Measurements from ENCODE around the gene MDP1. TPM values are rescaled to one million over a fixed set of nuclear protein-coding genes. Genes with fewer than 3 reads are reported as not detected.

The MDP1 gene
- total RNA-seq, 1 experiment from 2014 or later: 18.8 TPM

- H2AK5ac ChIP-seq (ENCODE audit: insufficient read length, low read length): no peak overlapping the region
- peaks cover 4% of the 10 kb centered on the region for H3K79me1 ChIP-seq (ENCODE audit: insufficient read depth, low read depth, low read length, poor library complexity, severe bottlenecking)
- no peaks in the 10 kb centered on the region for H3K27me3 Mint-ChIP-seq (ENCODE audit: low read depth)
- H3K4me2 ChIP-seq (ENCODE audit: insufficient read depth, insufficient read length, low read length): no peak overlapping the region
- WGBS (ENCODE audit: extremely low coverage, insufficient read length, low lambda C conversion rate): no CpG with 5 or more reads among the region's 10 CpGs
- no peak overlapping the region for H4K5ac ChIP-seq (ENCODE audit: insufficient read length, low read depth, low read length)
- no peaks in the 10 kb centered on the region for H3K27me3 ChIP-seq (ENCODE audit: insufficient read depth, low read length)
- no peaks in the 10 kb centered on the region for H4K20me1 ChIP-seq (ENCODE audit: control insufficient read depth, insufficient read depth, insufficient read length)
- H3K4ac ChIP-seq (ENCODE audit: low read depth, low read length): no peak overlapping the region
- H3K4me1 Mint-ChIP-seq: peaks cover 22 to 25% of the 10 kb centered on the region in 2 experiments
- H3K56ac ChIP-seq (ENCODE audit: insufficient read length, low read depth, low read length): no peak overlapping the region
- no peak overlapping the region for H2BK5ac ChIP-seq (ENCODE audit: insufficient read length, low read length)
- H3K36me3 Mint-ChIP-seq (ENCODE audit: insufficient read depth in 1 of 3, low read depth in 3 of 3): peaks cover 17 to 64% (median 52%) of the 10 kb centered on the region in 3 experiments
- no peak overlapping the region for H3K23ac ChIP-seq (ENCODE audit: insufficient read length, low read depth, low read length)
- no peak overlapping the region for H3K18ac ChIP-seq (ENCODE audit: insufficient read length, low read depth, low read length)
- H2AFZ ChIP-seq (ENCODE audit: low read length): no peak overlapping the region
- H2BK120ac ChIP-seq (ENCODE audit: low read depth, low read length, poor library complexity, severe bottlenecking): no peak overlapping the region
- TF ChIP-seq, protein P1, sequence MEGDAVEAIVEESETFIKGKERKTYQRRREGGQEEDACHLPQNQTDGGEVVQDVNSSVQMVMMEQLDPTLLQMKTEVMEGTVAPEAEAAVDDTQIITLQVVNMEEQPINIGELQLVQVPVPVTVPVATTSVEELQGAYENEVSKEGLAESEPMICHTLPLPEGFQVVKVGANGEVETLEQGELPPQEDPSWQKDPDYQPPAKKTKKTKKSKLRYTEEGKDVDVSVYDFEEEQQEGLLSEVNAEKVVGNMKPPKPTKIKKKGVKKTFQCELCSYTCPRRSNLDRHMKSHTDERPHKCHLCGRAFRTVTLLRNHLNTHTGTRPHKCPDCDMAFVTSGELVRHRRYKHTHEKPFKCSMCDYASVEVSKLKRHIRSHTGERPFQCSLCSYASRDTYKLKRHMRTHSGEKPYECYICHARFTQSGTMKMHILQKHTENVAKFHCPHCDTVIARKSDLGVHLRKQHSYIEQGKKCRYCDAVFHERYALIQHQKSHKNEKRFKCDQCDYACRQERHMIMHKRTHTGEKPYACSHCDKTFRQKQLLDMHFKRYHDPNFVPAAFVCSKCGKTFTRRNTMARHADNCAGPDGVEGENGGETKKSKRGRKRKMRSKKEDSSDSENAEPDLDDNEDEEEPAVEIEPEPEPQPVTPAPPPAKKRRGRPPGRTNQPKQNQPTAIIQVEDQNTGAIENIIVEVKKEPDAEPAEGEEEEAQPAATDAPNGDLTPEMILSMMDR (conservative IDR thresholded peaks at IDR 0.05): no peak
- no peaks in the 10 kb centered on the region for H3K9me3 Mint-ChIP-seq
- no peak overlapping the region for H3K4me3 Mint-ChIP-seq
- no peak overlapping the region for H4K91ac ChIP-seq (ENCODE audit: insufficient read length, low read depth, low read length)
- no peak overlapping the region for H2BK15ac ChIP-seq (ENCODE audit: low read depth, low read length)
- H2BK20ac ChIP-seq (ENCODE audit: low read depth, low read length, poor library complexity, severe bottlenecking): no peak overlapping the region
- no peak overlapping the region for H3K9ac ChIP-seq (ENCODE audit: extremely low read depth, insufficient read length, low read length)
- no peak overlapping the region for H3K27ac ChIP-seq (ENCODE audit: insufficient read length, low read depth, low read length)
- no peaks in the 10 kb centered on the region; the same call in 1 of the 2 replicates for H3K4me1 ChIP-seq (ENCODE audit: insufficient read depth, low read length)
- no peak overlapping the region for H3K27ac Mint-ChIP-seq
- no peak overlapping the region for H3K14ac ChIP-seq (ENCODE audit: insufficient read depth, low read length)
- H3T11ph ChIP-seq (ENCODE audit: low read length): no peak overlapping the region
- H2BK12ac ChIP-seq (ENCODE audit: insufficient read length, low read depth, low read length): no peak overlapping the region
- no peaks in the 10 kb centered on the region for H3K9me3 ChIP-seq (ENCODE audit: control insufficient read depth, low read depth, low read length)
- no peaks in the 10 kb centered on the region for H3K79me2 ChIP-seq (ENCODE audit: insufficient read depth, low read length)
- H4K8ac ChIP-seq (replicated peaks; ENCODE audit: insufficient read length, low read depth, low read length): no peak overlapping the region
- no peaks in the 10 kb centered on the region for H3K23me2 ChIP-seq (ENCODE audit: insufficient read length, low read depth, low read length, poor library complexity, severe bottlenecking)
- DNase-seq: no peak
These were observed 25.4 kb downstream of the MDP1 start for GRCh38 chr14:24190416-24190815.
